HUES6 (cell line): ENCODE results near the gene IGFBP3.

Experiments used
- H3K27ac ChIP-seq: 2 replicates; pipeline ENCODE4 v1.7.0; 2013; ENCODE audit warnings: low read depth, mild to moderate bottlenecking, low read length, inconsistent platforms
- H3K27me3 ChIP-seq: 2 replicates; pipeline ENCODE4 v1.6.1; 2013; ENCODE audit warnings: low read length; ENCODE audit not compliant: control insufficient read depth, insufficient read depth
- H3K36me3 ChIP-seq: 2 replicates; pipeline ENCODE4 v1.6.1; 2013; ENCODE audit warnings: low read length; ENCODE audit not compliant: control insufficient read depth, insufficient read depth
- H3K4me1 ChIP-seq: 2 replicates; pipeline ENCODE4 v1.6.1; 2013; ENCODE audit warnings: low read length; ENCODE audit not compliant: control insufficient read depth, insufficient read depth
- H3K4me3 ChIP-seq: 2 replicates; pipeline ENCODE4 v1.5.1; 2013; ENCODE audit warnings: low read depth, low read length
- H3K9ac ChIP-seq: one replicate; pipeline ENCODE4 v1.6.1; 2013; ENCODE audit warnings: mild to moderate bottlenecking, low read length
- H3K9me3 ChIP-seq: 2 replicates; pipeline ENCODE4 v1.6.1; 2013; ENCODE audit warnings: low read depth, low read length; ENCODE audit not compliant: control insufficient read depth, insufficient read depth

The IGFBP3 gene

GRCh38 chr7:45911311-45911710 lies 9.8 kb downstream of the IGFBP3 start:
- Histone ChIP-seq H3K27ac (no peak overlapping the region), H3K27me3 (peaks cover 8% of the 10 kb centered on the region), H3K9me3 (no peaks in the 10 kb centered on the region), H3K36me3 (no peaks in the 10 kb centered on the region), H3K4me1 (no peaks in the 10 kb centered on the region), H3K9ac (no peak overlapping the region), H3K4me3 (no peak overlapping the region)

DNA sequence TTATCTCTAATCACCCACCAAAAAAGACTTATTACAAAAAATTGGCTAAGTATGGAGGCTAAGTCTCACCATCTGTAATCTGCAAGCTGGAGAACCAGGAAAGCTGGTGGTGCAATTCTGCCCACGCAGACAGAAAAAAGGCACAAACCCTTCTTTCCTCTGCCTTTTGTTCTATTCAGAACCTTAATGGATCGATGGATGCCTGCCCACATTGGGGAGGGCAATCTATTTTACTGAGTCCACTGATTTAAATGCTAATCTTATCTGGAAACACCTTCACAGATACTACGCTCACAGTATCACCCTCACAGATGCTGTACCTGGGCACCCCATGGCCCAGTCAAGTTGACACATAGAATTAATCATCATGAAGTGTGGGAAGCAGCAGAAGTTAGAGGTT lies 10.2 kb downstream of the IGFBP3 start:
- Histone ChIP-seq H3K36me3 (no peaks in the 10 kb centered on the region), H3K9ac (no peak overlapping the region), H3K9me3 (no peaks in the 10 kb centered on the region), H3K4me1 (no peaks in the 10 kb centered on the region), H3K4me3 (no peak overlapping the region), H3K27ac (no peak overlapping the region), H3K27me3 (peaks cover 3% of the 10 kb centered on the region)

DNA sequence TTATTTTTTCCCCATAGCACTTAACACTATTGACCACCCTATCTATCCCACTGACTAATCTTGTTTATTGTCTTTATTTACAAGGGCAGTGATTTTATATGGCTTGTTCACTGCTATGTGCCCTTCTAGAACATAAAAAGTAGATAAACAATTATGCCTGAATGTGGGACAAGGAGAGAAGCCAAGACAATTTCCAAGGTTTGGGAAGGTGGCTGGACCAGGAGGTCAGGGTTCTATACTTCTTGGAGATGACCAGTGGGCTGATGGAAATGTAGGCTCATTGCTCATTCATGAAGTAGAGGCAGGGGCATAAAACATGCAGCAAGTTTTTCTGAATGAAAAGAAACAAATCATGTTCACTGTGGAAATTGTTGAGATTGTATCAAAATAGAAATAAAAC lies 11.5 kb downstream of the IGFBP3 start:
- no peak overlapping the region for H3K27ac ChIP-seq
- H3K27me3 ChIP-seq = no peaks in the 10 kb centered on the region
- no peaks in the 10 kb centered on the region for H3K36me3 ChIP-seq
- H3K9me3 ChIP-seq = no peaks in the 10 kb centered on the region
- no peak overlapping the region for H3K9ac ChIP-seq
- no peak overlapping the region for H3K4me3 ChIP-seq
- H3K4me1 ChIP-seq = no peaks in the 10 kb centered on the region

GRCh38 chr7:45902820-45903219 lies 18.3 kb downstream of the IGFBP3 start:
- no peak overlapping the region for H3K27ac ChIP-seq

GRCh38 chr7:45901566-45901965 lies 19.5 kb downstream of the IGFBP3 start:
- Histone ChIP-seq H3K9me3 (no peaks in the 10 kb centered on the region), H3K27me3 (no peaks in the 10 kb centered on the region), H3K4me3 (no peak overlapping the region), H3K9ac (no peak overlapping the region), H3K27ac (no peak overlapping the region), H3K36me3 (no peaks in the 10 kb centered on the region), H3K4me1 (no peaks in the 10 kb centered on the region)

More at GRCh38 chr7:45902820-45903219, 18.3 kb downstream of the IGFBP3 start:
- Histone ChIP-seq H3K4me3 (no peak overlapping the region), H3K9ac (no peak overlapping the region), H3K4me1 (no peaks in the 10 kb centered on the region), H3K27me3 (no peaks in the 10 kb centered on the region), H3K9me3 (no peaks in the 10 kb centered on the region), H3K36me3 (no peaks in the 10 kb centered on the region)

DNA sequence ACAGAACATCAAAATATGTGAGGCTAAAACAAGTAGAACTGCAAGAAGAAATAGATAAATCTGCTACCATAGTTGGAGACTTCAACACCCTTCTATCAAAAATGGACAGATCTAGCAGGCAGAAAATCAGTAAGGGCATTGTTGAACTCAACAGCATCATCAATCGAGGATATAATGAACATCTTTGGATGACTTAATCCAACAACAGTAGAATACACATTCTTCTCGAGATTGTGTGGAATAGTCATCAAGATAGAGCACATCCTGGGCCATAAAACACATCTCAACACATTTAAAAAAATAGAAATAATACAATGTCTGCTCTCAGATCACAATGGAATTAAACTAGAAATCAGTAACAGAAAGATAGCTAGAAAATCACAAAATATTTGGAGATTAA lies 22.9 kb downstream of the IGFBP3 start:
- H3K4me1 ChIP-seq = no peaks in the 10 kb centered on the region
- no peak overlapping the region for H3K4me3 ChIP-seq
- peaks cover 6% of the 10 kb centered on the region; the same call in 1 of the 2 replicates for H3K27me3 ChIP-seq
- H3K36me3 ChIP-seq = no peaks in the 10 kb centered on the region
- no peak overlapping the region for H3K27ac ChIP-seq
- no peaks in the 10 kb centered on the region for H3K9me3 ChIP-seq
- no peak overlapping the region for H3K9ac ChIP-seq

- Histone ChIP-seq H3K4me1 (no peaks in the 10 kb centered on the region), H3K4me3 (no peak overlapping the region), H3K36me3 (no peaks in the 10 kb centered on the region), H3K27ac (no peak overlapping the region), H3K9me3 (no peaks in the 10 kb centered on the region), H3K27me3 (peaks cover 9% of the 10 kb centered on the region; the same call in 1 of the 2 replicates), H3K9ac (no peak overlapping the region)
Observed at GRCh38 chr7:45897042-45897690, 23.9 kb downstream of the IGFBP3 start.

DNA sequence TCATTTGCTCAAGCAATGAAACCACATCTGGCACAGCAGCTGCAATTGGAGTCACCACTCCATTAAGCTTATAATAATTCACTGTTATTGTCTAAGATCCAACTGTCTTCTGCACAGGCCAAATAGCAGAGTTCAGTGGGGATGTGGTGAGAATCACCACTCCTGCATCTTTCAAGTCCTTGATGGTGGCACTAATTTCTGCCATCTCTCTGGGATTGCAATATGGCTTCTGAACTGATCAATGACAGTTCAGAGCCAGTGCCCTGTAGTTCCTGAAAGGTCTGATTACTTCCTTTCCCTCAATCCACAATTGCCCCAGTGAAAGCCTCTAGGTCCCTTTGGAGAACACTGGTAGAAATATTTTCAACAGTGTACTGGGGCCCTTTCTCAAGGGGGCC lies 26.4 kb downstream of the IGFBP3 start:
- Histone ChIP-seq H3K4me1 (peaks cover under 1% of the 10 kb centered on the region; the same call in 1 of the 2 replicates), H3K4me3 (no peak overlapping the region), H3K36me3 (no peaks in the 10 kb centered on the region), H3K27ac (no peak overlapping the region), H3K9ac (no peak overlapping the region), H3K9me3 (no peaks in the 10 kb centered on the region), H3K27me3 (peaks cover 31% of the 10 kb centered on the region)

GRCh38 chr7:45893996-45894664 lies 26.9 kb downstream of the IGFBP3 start:
- Histone ChIP-seq H3K4me1 (peaks cover 6% of the 10 kb centered on the region), H3K4me3 (no peak overlapping the region), H3K36me3 (no peaks in the 10 kb centered on the region), H3K27ac (no peak overlapping the region), H3K9me3 (no peaks in the 10 kb centered on the region), H3K9ac (no peak overlapping the region), H3K27me3 (peaks cover 36% of the 10 kb centered on the region)

DNA sequence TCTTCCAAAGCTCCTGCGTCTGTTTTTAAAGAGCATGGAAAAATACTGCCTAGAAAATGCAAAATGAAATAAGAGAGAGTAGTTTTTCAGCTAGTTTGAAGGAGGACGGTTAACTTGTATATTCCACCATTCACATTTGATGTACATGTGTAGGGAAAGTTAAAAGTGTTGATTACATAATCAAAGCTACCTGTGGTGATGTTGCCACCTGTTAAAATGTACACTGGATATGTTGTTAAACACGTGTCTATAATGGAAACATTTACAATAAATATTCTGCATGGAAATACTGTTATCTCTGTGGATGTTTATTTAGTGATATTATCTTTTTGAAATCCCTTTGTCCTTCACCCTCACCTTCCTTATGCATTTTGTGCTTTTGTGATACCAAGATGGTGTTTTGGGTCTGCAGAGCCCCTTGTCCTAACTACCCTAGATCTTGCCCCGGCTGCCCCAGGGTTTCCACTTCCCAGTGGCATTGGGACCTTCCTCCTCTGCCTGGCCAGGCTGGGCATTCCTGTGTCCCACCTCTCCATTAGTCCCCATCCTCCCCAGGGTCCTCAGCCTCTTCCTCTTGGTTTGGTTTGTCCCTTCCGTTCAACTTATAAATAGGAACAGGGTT lies 27.6 kb downstream of the IGFBP3 start:
- Histone ChIP-seq H3K9ac (no peak overlapping the region), H3K27me3 (peaks cover 42% of the 10 kb centered on the region), H3K27ac (no peak overlapping the region), H3K4me1 (peaks cover 8% of the 10 kb centered on the region), H3K9me3 (no peaks in the 10 kb centered on the region), H3K4me3 (no peak overlapping the region), H3K36me3 (no peaks in the 10 kb centered on the region)

DNA sequence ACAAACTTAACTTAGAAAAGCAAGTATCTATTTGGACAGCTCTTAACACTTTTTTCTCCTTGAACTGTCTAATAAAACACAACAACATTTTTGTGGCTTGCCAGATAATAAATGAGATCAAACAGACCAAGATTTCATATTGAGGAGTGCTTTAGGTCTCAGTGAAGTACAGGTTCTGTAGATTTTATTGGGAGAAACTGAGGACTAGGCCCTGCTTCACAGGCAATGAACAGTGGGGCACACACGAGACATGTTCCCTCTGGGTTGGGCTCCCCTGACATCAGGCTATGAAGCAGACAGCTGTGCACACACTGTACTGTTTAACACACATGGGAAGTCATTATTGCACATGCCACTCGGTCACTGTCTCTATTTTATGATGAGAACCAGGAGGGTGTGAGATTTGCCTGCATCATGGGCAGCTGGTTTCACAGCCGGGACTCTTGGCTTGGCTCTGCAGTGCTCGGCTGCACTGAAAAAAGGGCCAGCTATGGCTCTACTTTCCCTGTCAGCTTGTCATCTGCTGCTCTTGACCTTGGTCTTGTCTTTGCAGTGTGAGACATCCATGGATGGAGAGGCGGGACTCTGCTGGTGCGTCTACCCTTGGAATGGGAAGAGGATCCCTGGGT lies 28.6 kb downstream of the IGFBP3 start:
- Histone ChIP-seq H3K9me3 (no peaks in the 10 kb centered on the region), H3K36me3 (no peaks in the 10 kb centered on the region), H3K27ac (no peak overlapping the region), H3K4me1 (peaks cover 13% of the 10 kb centered on the region), H3K4me3 (no peak overlapping the region), H3K9ac (no peak overlapping the region), H3K27me3 (peaks cover 52% of the 10 kb centered on the region)
